Measurements from ENCODE around the gene IRF1. TPM values are rescaled to one million over a fixed set of nuclear protein-coding genes. Genes with fewer than 3 reads are reported as not detected.

IRF1 gene
- total and polyA plus RNA-seq, 2 of the 8 experiments (the other 6 are each of a cell fraction or from before 2014, with no cell fraction given), result 4.0 to 8.5 TPM

- Histone ChIP-seq H3K79me1 (ENCODE audit: low read depth, low read length) (no peaks in the 10 kb centered on the region), H2AK5ac (ENCODE audit: low read depth, low read length) (no peak overlapping the region), H2BK5ac (ENCODE audit: low read depth, low read length) (no peak overlapping the region), H3K4me2 (ENCODE audit: insufficient read depth in 1 of 2, low read depth in 2 of 2, low read length in 2 of 2) (no peak overlapping the region), H3K18ac (ENCODE audit: extremely low read depth, low read length) (no peak overlapping the region), H4K5ac (ENCODE audit: insufficient read length, low read depth, low read length) (no peak overlapping the region), H3K4ac (replicated peaks; ENCODE audit: insufficient read length, low read depth, low read length) (no peak overlapping the region), H2AFZ (ENCODE audit: low read length) (no peak overlapping the region), H2BK20ac (ENCODE audit: low read length) (no peak overlapping the region), H4K91ac (replicated peaks; ENCODE audit: insufficient read length, low read length) (no peak overlapping the region), H4K8ac (ENCODE audit: extremely low read depth, insufficient read depth, low read length) (no peak overlapping the region), H3K9ac (replicated peaks in 1 of 4; ENCODE audit: extremely low read depth in 1 of 4, low read depth in 3 of 4, low read length in 3 of 4) (no peak overlapping the region), H3K4me3 (ENCODE audit: extremely low read depth in 1 of 4, insufficient read depth in 2 of 4, low read depth in 3 of 4, low read length in 4 of 4) (no peak overlapping the region), H3K23me2 (ENCODE audit: low read depth, low read length) (no peaks in the 10 kb centered on the region), H3K4me1 (replicated peaks in 1 of 4; ENCODE audit: control insufficient read depth in 3 of 4, insufficient read depth in 4 of 4, low read length in 3 of 4) (peaks cover 0 to 4% (median 0%) of the 10 kb centered on the region in 4 experiments; a peak in 1 of 7 replicates), H3K79me2 (ENCODE audit: control insufficient read depth in 1 of 2, insufficient read depth in 2 of 2, low read length in 2 of 2) (no peaks in the 10 kb centered on the region), H2BK15ac (ENCODE audit: low read length) (no peak overlapping the region), H4K20me1 (replicated peaks in 1 of 2; ENCODE audit: control insufficient read depth in 1 of 2, insufficient read depth in 2 of 2, low read length in 2 of 2) (no peaks in the 10 kb centered on the region), H3K56ac (replicated peaks; ENCODE audit: insufficient read length, low read depth, low read length) (no peak overlapping the region), H2BK12ac (ENCODE audit: low read depth, low read length) (no peak overlapping the region), H3K27me3 (replicated peaks in 1 of 4; ENCODE audit: control insufficient read depth in 3 of 4, extremely low read depth in 1 of 4, insufficient read depth in 3 of 4, low read length in 3 of 4) (no peaks in the 10 kb centered on the region), H3K27ac (ENCODE audit: low read depth, low read length) (no peak overlapping the region), H3K14ac (ENCODE audit: insufficient read length) (no peak overlapping the region), H3K23ac (ENCODE audit: insufficient read length) (no peak overlapping the region), H3K36me3 (ENCODE audit: control insufficient read depth in 2 of 4, insufficient read depth in 4 of 4, low read length in 3 of 4) (peaks cover 3 to 7% (median 4%) of the 10 kb centered on the region in 4 experiments; a peak in 4 of 8 replicates), H2BK120ac (replicated peaks; ENCODE audit: low read depth, low read length) (no peak overlapping the region), H3K9me3 (ENCODE audit: insufficient read depth in 2 of 2, low read depth in 1 of 2, low read length in 1 of 2) (no peaks in the 10 kb centered on the region)
- 75% methylated on average over 1 of the region's 1 CpG; no CpG with 5 or more reads in 1 of the 2 experiments for WGBS, 2 experiments (ENCODE audit: extremely low coverage in 1 of 2, insufficient coverage in 1 of 2, insufficient read length in 1 of 2, insufficient replicate concordance in 2 of 2, low coverage in 1 of 2, low lambda C conversion rate in 2 of 2, missing lambda C conversion rate in 1 of 2)
- ChIA-PET CTCF (ENCODE audit: partially characterized antibody) (interaction anchor here (0.6 to 9.6 kb wide), 12 partner anchors 9 to 242 kb away, joined by 3 to 77 read pairs (median 5); partner anchors contain the start of gene IRF1), POLR2A (ENCODE audit: partially characterized antibody) (interaction anchor here (1.0 to 4.6 kb wide), 3 partner anchors 9 to 54 kb away, joined by 3 to 42 read pairs (median 13); partner anchors contain the start of gene IRF1)
- DNase-seq (ENCODE audit: low read depth in 1 of 2, low spot score in 2 of 2), result no peak
- FAIRE-seq, result no peak
- no peak for TF ChIP-seq SIN3A (conservative IDR thresholded peaks at IDR 0.05 in 1 of 2, IDR thresholded peaks at IDR 0.05 in 1 of 2; ENCODE audit: low read depth in 1 of 2, low read length in 2 of 2)
- TF ChIP-seq CBX8 (IDR thresholded peaks at IDR 0.05; ENCODE audit: borderline replicate concordance, low read depth, low read length), result no peak
- no peak for TF ChIP-seq ZNF274 (IDR thresholded peaks at IDR 0.05; ENCODE audit: borderline replicate concordance, extremely low read depth, low read length)
- TF ChIP-seq SRF (IDR thresholded peaks at IDR 0.05; ENCODE audit: low read depth, low read length), result no peak
- no peak for TF ChIP-seq MAFK (IDR thresholded peaks at IDR 0.05; ENCODE audit: low read depth, low read length)
- TF ChIP-seq, protein P1, sequence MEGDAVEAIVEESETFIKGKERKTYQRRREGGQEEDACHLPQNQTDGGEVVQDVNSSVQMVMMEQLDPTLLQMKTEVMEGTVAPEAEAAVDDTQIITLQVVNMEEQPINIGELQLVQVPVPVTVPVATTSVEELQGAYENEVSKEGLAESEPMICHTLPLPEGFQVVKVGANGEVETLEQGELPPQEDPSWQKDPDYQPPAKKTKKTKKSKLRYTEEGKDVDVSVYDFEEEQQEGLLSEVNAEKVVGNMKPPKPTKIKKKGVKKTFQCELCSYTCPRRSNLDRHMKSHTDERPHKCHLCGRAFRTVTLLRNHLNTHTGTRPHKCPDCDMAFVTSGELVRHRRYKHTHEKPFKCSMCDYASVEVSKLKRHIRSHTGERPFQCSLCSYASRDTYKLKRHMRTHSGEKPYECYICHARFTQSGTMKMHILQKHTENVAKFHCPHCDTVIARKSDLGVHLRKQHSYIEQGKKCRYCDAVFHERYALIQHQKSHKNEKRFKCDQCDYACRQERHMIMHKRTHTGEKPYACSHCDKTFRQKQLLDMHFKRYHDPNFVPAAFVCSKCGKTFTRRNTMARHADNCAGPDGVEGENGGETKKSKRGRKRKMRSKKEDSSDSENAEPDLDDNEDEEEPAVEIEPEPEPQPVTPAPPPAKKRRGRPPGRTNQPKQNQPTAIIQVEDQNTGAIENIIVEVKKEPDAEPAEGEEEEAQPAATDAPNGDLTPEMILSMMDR (IDR thresholded peaks at IDR 0.05; ENCODE audit: control extremely low read depth in 1 of 3, insufficient read depth in 1 of 3, low read depth in 1 of 3, low read length in 3 of 3), result no peak
- no peak for TF ChIP-seq JUN (IDR thresholded peaks at IDR 0.05; ENCODE audit: low read depth, low read length)
- TF ChIP-seq BACH1 (IDR thresholded peaks at IDR 0.05; ENCODE audit: low read length), result no peak
- no peak for TF ChIP-seq RXRA (IDR thresholded peaks at IDR 0.05; ENCODE audit: insufficient read depth, low read depth, low read length)
- no peak for TF ChIP-seq EZH2 (IDR thresholded peaks at IDR 0.05; ENCODE audit: low read depth, low read length, severe bottlenecking)
- TF ChIP-seq RFX5 (IDR thresholded peaks at IDR 0.05; ENCODE audit: borderline replicate concordance, low read depth, low read length), result no peak
These were observed 10.5 kb downstream of the IRF1 start for GRCh38 chr5:132480042-132480441.

All from H1 (cell line).